AG09319 (cell line): ENCODE data around the gene DISC1.

Experiments
- DNase-seq: peaks from one replicate; pipeline ENCODE4 v3.0.0-alpha.2; 2010; ENCODE audit warnings: low read depth; ENCODE audit errors: extremely low read depth
- TF ChIP-seq, protein P1 (sequence below): IDR thresholded peaks from 2 replicates; pipeline ENCODE4 v1.5.1; 2011; ENCODE audit warnings: low read depth, mild to moderate bottlenecking, inconsistent platforms, low read length, moderate library complexity

Gene DISC1

DNA sequence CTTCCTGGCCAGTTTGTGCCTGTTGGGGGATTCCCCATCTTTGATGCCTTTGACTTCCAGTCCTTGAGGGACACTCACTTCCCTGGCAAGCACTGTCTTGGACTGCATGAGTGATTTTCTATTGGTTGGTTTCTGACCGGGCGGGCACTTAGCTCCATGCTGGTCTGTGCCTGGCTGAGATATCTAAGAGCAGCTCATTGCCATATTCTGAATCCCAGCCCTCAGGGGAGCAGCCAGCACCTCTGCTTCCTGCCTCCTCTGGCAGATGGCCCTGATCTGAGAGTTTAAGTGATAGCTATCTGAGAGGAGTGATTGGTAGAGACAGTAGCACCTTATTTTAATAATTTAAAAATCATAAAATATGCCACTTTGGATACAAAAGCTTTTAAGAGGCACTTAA, 52.5 kb downstream of the DISC1 start:
- TF ChIP-seq, protein P1, sequence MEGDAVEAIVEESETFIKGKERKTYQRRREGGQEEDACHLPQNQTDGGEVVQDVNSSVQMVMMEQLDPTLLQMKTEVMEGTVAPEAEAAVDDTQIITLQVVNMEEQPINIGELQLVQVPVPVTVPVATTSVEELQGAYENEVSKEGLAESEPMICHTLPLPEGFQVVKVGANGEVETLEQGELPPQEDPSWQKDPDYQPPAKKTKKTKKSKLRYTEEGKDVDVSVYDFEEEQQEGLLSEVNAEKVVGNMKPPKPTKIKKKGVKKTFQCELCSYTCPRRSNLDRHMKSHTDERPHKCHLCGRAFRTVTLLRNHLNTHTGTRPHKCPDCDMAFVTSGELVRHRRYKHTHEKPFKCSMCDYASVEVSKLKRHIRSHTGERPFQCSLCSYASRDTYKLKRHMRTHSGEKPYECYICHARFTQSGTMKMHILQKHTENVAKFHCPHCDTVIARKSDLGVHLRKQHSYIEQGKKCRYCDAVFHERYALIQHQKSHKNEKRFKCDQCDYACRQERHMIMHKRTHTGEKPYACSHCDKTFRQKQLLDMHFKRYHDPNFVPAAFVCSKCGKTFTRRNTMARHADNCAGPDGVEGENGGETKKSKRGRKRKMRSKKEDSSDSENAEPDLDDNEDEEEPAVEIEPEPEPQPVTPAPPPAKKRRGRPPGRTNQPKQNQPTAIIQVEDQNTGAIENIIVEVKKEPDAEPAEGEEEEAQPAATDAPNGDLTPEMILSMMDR = no peak

DNA sequence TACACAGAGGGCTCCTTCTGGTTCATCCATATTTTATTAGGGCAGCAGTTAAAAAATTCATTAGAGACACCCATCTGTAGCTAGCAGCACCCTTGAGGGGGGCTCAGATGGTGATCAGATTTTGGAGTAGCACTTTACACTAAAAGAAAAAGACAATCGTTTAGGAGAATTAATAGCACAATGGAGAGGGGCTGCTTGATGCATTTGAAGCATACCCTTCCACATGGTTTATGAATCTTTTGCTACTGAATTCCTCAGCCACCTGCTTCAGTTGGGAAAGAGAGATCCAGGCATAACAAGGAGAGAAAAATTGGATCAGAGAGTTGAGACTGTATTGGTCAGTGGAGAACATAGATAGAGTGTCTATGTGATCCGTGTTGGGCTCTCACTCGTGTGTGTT, 54.4 kb downstream of the DISC1 start:
- no peak for DNase-seq
- TF ChIP-seq, protein P1 = no peak

More for the DNA sequence above, 52.5 kb downstream of the DISC1 start:
- DNase-seq = no peak

DNA sequence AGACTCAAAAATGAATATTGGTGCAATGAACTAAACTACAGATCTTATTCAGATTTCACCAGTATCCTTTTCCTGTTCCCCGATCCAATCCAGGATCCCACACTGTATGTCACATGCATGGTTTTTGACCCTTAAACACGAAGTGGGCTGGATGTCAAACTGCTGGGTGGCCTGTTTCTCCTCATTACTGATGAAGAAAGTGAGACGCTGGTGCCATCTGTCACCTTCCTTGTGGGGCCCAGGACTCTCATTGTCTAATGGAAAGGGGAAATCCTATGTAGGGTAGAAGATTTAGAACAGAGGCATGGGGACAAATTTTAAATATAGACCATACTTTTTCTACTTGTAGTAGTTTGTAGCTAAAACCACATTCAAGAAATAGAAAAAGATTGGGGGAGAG, 56.2 kb downstream of the DISC1 start:
- TF ChIP-seq, protein P1 = no peak
- no peak for DNase-seq

DNA sequence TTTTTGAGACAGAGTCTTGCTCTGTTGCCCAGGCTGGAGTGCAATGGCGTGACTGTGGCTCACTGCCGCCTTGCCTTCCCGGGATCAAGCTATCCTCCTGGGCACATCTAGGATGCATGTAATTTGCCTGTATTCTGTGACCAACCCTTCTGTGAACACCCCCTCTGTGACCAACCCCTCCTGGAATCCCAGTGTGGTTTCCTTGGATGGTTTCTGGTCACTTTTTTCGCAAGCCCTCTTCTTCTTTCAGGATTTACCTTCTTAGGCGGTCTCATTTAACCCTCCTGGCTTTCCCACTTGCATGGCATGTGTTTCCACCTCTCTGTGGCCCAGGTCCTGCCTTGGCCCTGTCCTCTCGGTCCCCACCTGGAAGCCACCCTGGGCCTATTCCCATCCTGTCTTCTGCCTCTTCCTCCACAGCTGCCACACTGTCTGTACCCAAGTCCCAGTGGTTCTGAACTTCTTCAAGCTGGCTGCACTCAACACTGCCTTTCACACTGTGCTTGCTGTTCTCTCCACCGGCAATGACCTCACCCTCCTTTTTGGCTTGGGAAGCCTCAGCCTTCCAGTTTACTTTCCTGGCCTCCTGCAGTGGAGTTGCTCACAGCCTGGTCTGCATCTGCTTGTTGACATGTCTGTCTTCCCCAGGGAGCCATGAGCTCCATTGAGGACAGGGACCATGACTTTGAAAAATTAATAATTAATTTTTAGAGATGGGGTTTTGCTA, 57.0 kb downstream of the DISC1 start:
- no peak for DNase-seq
- TF ChIP-seq, protein P1 = no peak

DNA sequence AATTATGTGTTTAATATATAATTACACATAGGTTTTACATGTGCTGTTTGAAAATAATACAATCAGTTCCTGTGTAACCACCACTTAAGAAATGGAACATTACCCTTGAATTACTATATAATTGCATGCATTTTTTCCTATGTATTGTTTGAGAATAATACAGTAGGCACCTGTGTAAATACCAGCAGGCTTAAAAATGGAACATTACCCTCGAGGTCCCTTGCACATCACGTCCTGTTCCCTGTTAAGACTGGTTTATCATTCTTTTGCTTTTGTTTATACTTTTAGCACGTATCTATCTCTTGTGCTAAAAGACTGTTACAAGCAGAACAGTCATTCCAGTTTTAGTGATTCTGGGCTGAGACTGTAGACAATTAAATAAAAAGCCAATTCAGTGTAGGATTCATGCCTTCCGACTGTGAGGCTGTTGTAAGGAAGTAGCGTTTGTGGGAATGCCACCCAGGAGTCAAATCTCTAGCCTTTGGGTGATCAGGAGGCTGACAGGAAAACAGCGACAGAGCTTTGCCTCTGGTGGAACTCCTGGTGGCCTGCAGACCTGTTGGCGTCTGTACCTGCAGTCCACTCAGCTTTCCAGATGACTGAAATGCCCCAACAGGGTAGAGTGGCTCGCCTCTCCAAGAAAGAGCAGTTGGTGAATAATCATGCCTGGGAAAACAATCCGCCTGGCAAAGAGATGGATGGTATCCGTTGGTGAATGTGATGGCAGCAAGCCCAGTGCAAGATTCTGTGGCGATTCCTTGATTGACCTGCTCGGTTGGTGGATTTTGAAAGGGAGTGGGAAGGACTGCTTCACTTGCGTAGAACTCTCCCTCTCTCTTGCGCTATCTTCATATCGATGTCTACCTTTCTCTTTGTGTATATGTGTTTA, 58.0 kb downstream of the DISC1 start:
- no peak for DNase-seq
- TF ChIP-seq, protein P1 = no peak

DNA sequence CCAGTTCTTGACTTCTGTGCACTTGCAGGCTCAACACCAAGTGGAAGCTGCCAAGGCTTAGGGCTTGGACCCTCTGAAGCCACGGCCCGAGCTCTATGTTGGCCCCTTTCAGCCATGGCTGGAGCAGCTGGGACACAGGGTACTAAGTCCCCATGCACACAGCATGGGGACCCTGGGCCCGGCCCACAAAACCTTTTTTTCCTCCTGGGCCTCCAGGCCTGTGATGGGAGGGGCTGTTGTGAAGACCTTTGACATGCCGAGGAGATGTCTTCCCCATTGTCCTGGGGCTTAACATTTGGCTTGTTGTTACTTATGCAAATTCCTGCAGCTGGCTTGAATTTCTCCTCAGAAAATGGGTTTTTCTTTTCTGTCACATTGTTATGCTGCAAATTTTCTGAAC, 59.8 kb downstream of the DISC1 start:
- DNase-seq = no peak
- TF ChIP-seq, protein P1 = no peak

DNA sequence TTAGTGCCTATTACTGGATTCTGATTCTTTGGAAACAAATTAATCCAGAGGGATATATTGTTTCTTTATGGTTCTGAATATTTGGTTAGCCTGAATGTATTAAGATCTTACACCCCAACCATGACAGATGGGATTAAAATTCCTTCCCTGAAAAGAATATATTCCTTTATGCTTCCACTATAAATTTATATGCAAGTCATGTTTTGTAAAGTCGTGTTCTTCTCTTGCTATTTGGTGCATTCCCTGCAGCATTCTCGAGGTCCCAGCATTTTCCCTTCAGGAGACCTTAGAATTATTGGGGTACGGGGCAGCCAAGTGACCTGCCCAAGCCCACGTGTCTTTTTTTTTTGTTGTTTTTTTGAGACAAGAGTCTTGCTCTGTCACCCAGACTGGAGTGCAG, 62.4 kb downstream of the DISC1 start:
- TF ChIP-seq, protein P1 = no peak
- DNase-seq = no peak
